ENCODE data around the gene ROR2. TPM values are rescaled to one million over a fixed set of nuclear protein-coding genes. Genes with fewer than 3 reads are reported as not detected.

The ROR2 gene
- total and polyA plus RNA-seq, 4 donors, result 2.7 to 32.3 (median 9.2) TPM

- H3K4me3 ChIP-seq, result no peak overlapping the region
- ATAC-seq (ENCODE audit: insufficient read depth, low FRiP score) (peak; percentile 50), DNase-seq (peak; percentile 80 to 82 (median 81))
- H3K4me1 ChIP-seq (ENCODE audit: control insufficient read depth in 5 of 5, insufficient read depth in 5 of 5, low read length in 5 of 5), result peaks cover 0 to 58% (median 20%) of the 10 kb centered on the region in 5 donors
- no peak overlapping the region for H3K9ac ChIP-seq (ENCODE audit: insufficient read depth in 1 of 2, low read length in 2 of 2)
- H3K36me3 ChIP-seq (ENCODE audit: control insufficient read depth in 4 of 4, insufficient read depth in 4 of 4, low read length in 4 of 4), result no peaks in the 10 kb centered on the region
- 66 to 68% methylated on average over 9 of the region's 9 CpGs for WGBS, 2 donors
- no peak overlapping the region for H3K27ac ChIP-seq (ENCODE audit: low read depth in 1 of 2, low read length in 1 of 2)
- TF ChIP-seq CTCF (IDR thresholded peaks at IDR 0.05; ENCODE audit: control extremely low read depth, extremely low read depth), result peak; percentile 43
- no peaks in the 10 kb centered on the region for H3K9me3 ChIP-seq (ENCODE audit: control insufficient read depth in 4 of 4, insufficient read depth in 3 of 4, low read length in 3 of 4)
- no peaks in the 10 kb centered on the region for H3K27me3 ChIP-seq (ENCODE audit: control insufficient read depth in 3 of 3, insufficient read depth in 3 of 3, low read length in 2 of 3)
These were observed 174.9 kb downstream of the ROR2 start for GRCh38 chr9:91775011-91775707.

GRCh38 chr9:91773156-91773555 lies 176.9 kb downstream of the ROR2 start:
- Histone ChIP-seq H3K27ac (ENCODE audit: low read depth in 1 of 2, low read length in 1 of 2) (no peak overlapping the region), H3K9me3 (ENCODE audit: control insufficient read depth in 4 of 4, insufficient read depth in 3 of 4, low read length in 3 of 4) (no peaks in the 10 kb centered on the region), H3K27me3 (ENCODE audit: control insufficient read depth in 3 of 3, insufficient read depth in 3 of 3, low read length in 2 of 3) (no peaks in the 10 kb centered on the region), H3K9ac (ENCODE audit: insufficient read depth in 1 of 2, low read length in 2 of 2) (no peak overlapping the region), H3K36me3 (ENCODE audit: control insufficient read depth in 4 of 4, insufficient read depth in 4 of 4, low read length in 4 of 4) (no peaks in the 10 kb centered on the region), H3K4me3 (no peak overlapping the region), H3K4me1 (ENCODE audit: control insufficient read depth in 5 of 5, insufficient read depth in 5 of 5, low read length in 5 of 5) (peaks cover 0 to 57% (median 20%) of the 10 kb centered on the region in 5 donors)
- 64 to 82% methylated on average over 14 of the region's 14 CpGs for WGBS, 2 donors
- TF ChIP-seq CTCF (IDR thresholded peaks at IDR 0.05; ENCODE audit: control extremely low read depth, extremely low read depth), result no peak
- ATAC-seq (ENCODE audit: insufficient read depth, low FRiP score) (no peak), DNase-seq (no peak)

GRCh38 chr9:91771864-91772263 lies 178.2 kb downstream of the ROR2 start:
- WGBS, 2 donors, result 77 to 92% methylated on average over 4 of the region's 4 CpGs
- H3K9me3 ChIP-seq (ENCODE audit: control insufficient read depth in 4 of 4, insufficient read depth in 3 of 4, low read length in 3 of 4), result no peaks in the 10 kb centered on the region
- ATAC-seq (ENCODE audit: insufficient read depth, low FRiP score), result no peak
- no peak for DNase-seq
- no peak for TF ChIP-seq CTCF (IDR thresholded peaks at IDR 0.05; ENCODE audit: control extremely low read depth, extremely low read depth)
- H3K36me3 ChIP-seq (ENCODE audit: control insufficient read depth in 4 of 4, insufficient read depth in 4 of 4, low read length in 4 of 4), result no peaks in the 10 kb centered on the region
- no peaks in the 10 kb centered on the region for H3K27me3 ChIP-seq (ENCODE audit: control insufficient read depth in 3 of 3, insufficient read depth in 3 of 3, low read length in 2 of 3)
- H3K4me1 ChIP-seq (ENCODE audit: control insufficient read depth in 5 of 5, insufficient read depth in 5 of 5, low read length in 5 of 5), result peaks cover 0 to 44% (median 15%) of the 10 kb centered on the region in 5 donors
- H3K27ac ChIP-seq (ENCODE audit: low read depth in 1 of 2, low read length in 1 of 2), result no peak overlapping the region
- no peak overlapping the region for H3K9ac ChIP-seq (ENCODE audit: insufficient read depth in 1 of 2, low read length in 2 of 2)
- no peak overlapping the region for H3K4me3 ChIP-seq

All from lung (tissue), 12 donors.